OCI-LY7 (cell line): ENCODE results near the gene IL2RG. TPM values are rescaled to one million over a fixed set of nuclear protein-coding genes. Genes with fewer than 3 reads are reported as not detected.
A peak's percentile ranks its signal among the peaks of the same experiment; 100 is the strongest.

Experiments used
- BruUV-seq: library from RNA; stranded (reverse); fragments of 400-500 nt; replicated peaks from 2 replicates; lab custom pipeline; 2021; lab: Mats Ljungman, UMichigan
- CTCF ChIA-PET: fragments of 300-600 bp; sonication (Branson Sonifier 250); formaldehyde crosslinking; loops from one replicate; lab custom pipeline; 2022; ENCODE audit warnings: antibody characterized with exemption; ENCODE audit not compliant: unreplicated experiment; lab: Charles Lee
- POLR2A ChIA-PET: fragments of 300-600 bp; sonication (Branson Sonifier 250); formaldehyde crosslinking; loops from one replicate; lab custom pipeline; 2022; ENCODE audit warnings: antibody characterized with exemption; lab: Charles Lee
- DNase-seq: peaks from one replicate; pipeline ENCODE4 v3.0.0-alpha.2; 2015; ENCODE audit warnings: low spot score
- H2AFZ ChIP-seq: fragments of 200-600 bp; sonication (generic), shearing (Covaris generic); 2 replicates; pipeline ENCODE4 v1.6.1; 2014; ENCODE audit warnings: mild to moderate bottlenecking, antibody characterized with exemption, low read length, moderate library complexity
- H3K27ac ChIP-seq: fragments of 200-600 bp; sonication (generic); 2 replicates; pipeline ENCODE4 v1.5.1; 2014; ENCODE audit warnings: mixed run types, low read depth, mild to moderate bottlenecking, moderate library complexity, low read length, inconsistent platforms; ENCODE audit not compliant: poor library complexity, severe bottlenecking
- H3K36me3 ChIP-seq: fragments of 200-600 bp; sonication (generic); 2 replicates; pipeline ENCODE4 v1.6.1; 2014; ENCODE audit warnings: mild to moderate bottlenecking, antibody characterized with exemption, low read length, moderate library complexity, mixed read lengths; ENCODE audit not compliant: insufficient read depth
- H3K4me1 ChIP-seq: fragments of 200-600 bp; sonication (generic); 2 replicates; pipeline ENCODE4 v1.5.1; 2014; ENCODE audit warnings: mild to moderate bottlenecking, low read length; ENCODE audit not compliant: insufficient read depth, poor library complexity, severe bottlenecking
- H3K4me2 ChIP-seq: fragments of 200-600 bp; sonication (generic); 2 replicates; pipeline ENCODE4 v1.6.1; 2014; ENCODE audit warnings: mild to moderate bottlenecking, low read length
- H3K4me3 ChIP-seq: fragments of 200-600 bp; sonication (generic); 2 replicates; pipeline ENCODE4 v1.5.1; 2014; ENCODE audit warnings: mild to moderate bottlenecking, low read depth, low read length; ENCODE audit not compliant: poor library complexity, severe bottlenecking
- H3K79me2 ChIP-seq: fragments of 200-600 bp; sonication (generic); 2 replicates; pipeline ENCODE4 v1.6.1; 2016; ENCODE audit warnings: low read depth, mild to moderate bottlenecking, low read length, moderate library complexity, mixed read lengths; ENCODE audit not compliant: insufficient read depth
- H3K9me2 ChIP-seq: fragments of 200-600 bp; sonication (generic); 2 replicates; pipeline ENCODE4 v1.6.1; 2016; ENCODE audit warnings: mild to moderate bottlenecking, low read length, mixed read lengths; ENCODE audit not compliant: insufficient read depth
- H3K9me3 ChIP-seq: fragments of 200-600 bp; sonication (generic); 2 replicates; pipeline ENCODE4 v1.6.1; 2014; ENCODE audit warnings: mild to moderate bottlenecking, mixed run types, low read length, mixed read lengths
- H4K20me1 ChIP-seq: fragments of 200-600 bp; sonication (generic); 2 replicates; pipeline ENCODE4 v1.6.1; 2014; ENCODE audit warnings: mild to moderate bottlenecking, antibody characterized with exemption, low read length, moderate library complexity, mixed read lengths; ENCODE audit not compliant: insufficient read depth
- EZH2phosphoT487 ChIP-seq: fragments of 200-600 bp; sonication (generic); IDR thresholded peaks from 2 replicates; pipeline ENCODE4 v1.6.1; 2018; ENCODE audit warnings: low read depth, borderline replicate concordance, mild to moderate bottlenecking, mixed run types, antibody characterized with exemption, low read length, moderate library complexity, mixed read lengths
- intact Hi-C: fragments of 100-400 bp; cut with micrococcal nuclease; formaldehyde crosslinking; loops from one replicate; pipeline ENCODE4 v1.10.0; 2022; ENCODE audit not compliant: unreplicated experiment
- total RNA-seq, 2 experiments: library from RNA; depleted of rRNA in 1 of 2; stranded (reverse); fragments of >200 nt in 1 of 2; shearing (Covaris generic) in 1 of 2; gene quantifications; 2 replicates each; pipeline ENCODE4 v1.2.3, GENCODE V29; 2014 to 2022
- TF ChIP-seq, protein P1 (sequence below): fragments of 200-600 bp; sonication (generic); conservative IDR thresholded peaks from 2 replicates; pipeline ENCODE4 v1.5.1; 2014; ENCODE audit warnings: mild to moderate bottlenecking, antibody characterized with exemption, low read length, moderate library complexity, mixed read lengths

IL2RG gene
- total RNA-seq, 2 experiments from 2014 or later, result 21.5 to 33.6 TPM

DNA sequence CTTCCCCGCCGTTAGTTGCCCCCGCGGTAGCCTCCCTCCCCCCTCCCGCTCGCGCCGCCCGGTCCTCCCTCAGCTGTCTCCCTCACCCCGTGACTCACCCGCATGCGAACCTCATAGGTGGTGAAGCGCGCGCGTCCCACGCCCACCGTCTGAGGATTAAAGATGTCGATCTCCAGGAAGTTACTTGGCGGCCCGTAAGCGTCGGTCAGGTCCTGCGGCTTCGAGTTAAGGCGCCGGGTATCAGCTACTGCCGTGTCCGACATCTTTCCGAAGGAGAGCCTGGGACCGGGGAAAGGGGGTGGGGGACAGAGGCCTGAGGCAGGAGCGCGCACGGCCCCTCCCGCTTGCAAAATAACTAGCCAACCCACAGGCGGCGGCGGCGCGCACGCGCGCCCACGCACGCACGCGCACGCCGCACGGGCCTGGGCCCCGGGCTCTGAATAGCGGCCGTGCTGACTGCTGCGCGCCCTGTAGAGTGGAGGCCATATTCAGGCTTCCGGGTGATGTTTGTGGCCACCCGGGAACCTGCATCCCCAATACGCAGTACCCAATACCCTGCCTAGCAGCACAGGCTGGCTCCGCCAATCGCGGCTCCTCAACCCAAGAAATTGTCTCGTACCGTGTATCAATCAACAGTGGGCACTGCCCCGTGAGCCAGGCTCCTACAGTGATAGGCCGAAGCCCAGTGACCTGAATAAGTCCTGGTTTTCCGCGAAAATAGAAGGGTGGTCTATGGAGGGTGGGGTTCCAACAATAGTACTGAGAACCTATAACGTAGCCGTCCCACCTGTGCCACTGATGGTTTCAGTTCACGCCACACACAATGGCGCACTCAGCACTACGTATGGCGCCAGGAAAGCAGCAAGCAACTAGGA, 43.1 kb downstream of the IL2RG start, which contains the start of gene SNX12:
SNX12 (minus strand) TSS at position 291 of the 875 bp plus-strand sequence; CDS start at position 263, 28 bp downstream.
- H4K20me1 ChIP-seq, result no peaks in the 10 kb centered on the region; the same call in 1 of the 2 replicates
- TF ChIP-seq, protein P1, sequence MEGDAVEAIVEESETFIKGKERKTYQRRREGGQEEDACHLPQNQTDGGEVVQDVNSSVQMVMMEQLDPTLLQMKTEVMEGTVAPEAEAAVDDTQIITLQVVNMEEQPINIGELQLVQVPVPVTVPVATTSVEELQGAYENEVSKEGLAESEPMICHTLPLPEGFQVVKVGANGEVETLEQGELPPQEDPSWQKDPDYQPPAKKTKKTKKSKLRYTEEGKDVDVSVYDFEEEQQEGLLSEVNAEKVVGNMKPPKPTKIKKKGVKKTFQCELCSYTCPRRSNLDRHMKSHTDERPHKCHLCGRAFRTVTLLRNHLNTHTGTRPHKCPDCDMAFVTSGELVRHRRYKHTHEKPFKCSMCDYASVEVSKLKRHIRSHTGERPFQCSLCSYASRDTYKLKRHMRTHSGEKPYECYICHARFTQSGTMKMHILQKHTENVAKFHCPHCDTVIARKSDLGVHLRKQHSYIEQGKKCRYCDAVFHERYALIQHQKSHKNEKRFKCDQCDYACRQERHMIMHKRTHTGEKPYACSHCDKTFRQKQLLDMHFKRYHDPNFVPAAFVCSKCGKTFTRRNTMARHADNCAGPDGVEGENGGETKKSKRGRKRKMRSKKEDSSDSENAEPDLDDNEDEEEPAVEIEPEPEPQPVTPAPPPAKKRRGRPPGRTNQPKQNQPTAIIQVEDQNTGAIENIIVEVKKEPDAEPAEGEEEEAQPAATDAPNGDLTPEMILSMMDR, result no peak
- TF ChIP-seq EZH2phosphoT487, result no peak
- peak within 1 kb of the TSS; percentile 97 for H3K4me2 ChIP-seq
- DNase-seq, result peak; percentile 93
- no peaks in the 10 kb centered on the region; the same call in 1 of the 2 replicates for H3K36me3 ChIP-seq
- peak within 1 kb of the TSS; percentile 98 for H2AFZ ChIP-seq
- no peaks in the 10 kb centered on the region for H3K9me2 ChIP-seq
- H3K79me2 ChIP-seq, result peaks cover 19% of the 10 kb centered on the region; the same call in 1 of the 2 replicates
- peaks cover 7% of the 10 kb centered on the region for H3K4me1 ChIP-seq
- ChIA-PET POLR2A (interaction anchor here (0.6 to 0.8 kb wide), 2 partner anchors 10 to 130 kb away, joined by 3 read pairs; no protein-coding TSS in a partner anchor), CTCF (no interaction called here)
- peak within 1 kb of the TSS; percentile 96 for H3K4me3 ChIP-seq
- intact Hi-C loops, result loop anchor here (1.0 to 2.0 kb wide), 2 partner anchors 114 to 465 kb away; partner anchors contain the start of gene OGT
- H3K27ac ChIP-seq, result peak within 1 kb of the TSS; percentile 69
- no peaks in the 10 kb centered on the region for H3K9me3 ChIP-seq
- BruUV-seq, result no TSS peak

DNA sequence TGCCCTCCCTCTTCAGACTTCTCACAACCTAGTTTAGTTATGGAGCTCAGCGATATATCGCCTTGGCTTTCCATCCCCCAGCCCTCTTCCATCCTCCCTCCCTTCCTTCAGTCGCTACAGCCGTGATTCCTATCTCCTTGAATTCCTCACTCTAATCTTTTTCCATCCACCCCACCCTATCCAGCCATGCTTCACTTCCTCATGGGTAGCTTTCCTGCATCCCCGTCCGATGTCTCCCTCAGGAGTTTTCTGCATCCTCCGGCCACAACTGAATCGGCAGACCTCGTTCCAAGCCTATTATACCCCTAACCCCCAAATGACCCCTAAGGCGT, 43.7 kb downstream of the IL2RG start:
- Histone ChIP-seq H3K79me2 (peaks cover 19% of the 10 kb centered on the region; the same call in 1 of the 2 replicates), H3K4me1 (peaks cover 7% of the 10 kb centered on the region), H3K9me2 (no peaks in the 10 kb centered on the region), H3K36me3 (peaks cover 1% of the 10 kb centered on the region), H3K9me3 (no peaks in the 10 kb centered on the region), H2AFZ (peak overlapping the region; percentile 87), H3K27ac (peak overlapping the region; percentile 69), H3K4me2 (peak overlapping the region; percentile 97), H4K20me1 (no peaks in the 10 kb centered on the region; the same call in 1 of the 2 replicates), H3K4me3 (peak overlapping the region; percentile 96)
- ChIA-PET POLR2A (interaction anchor here (0.6 to 0.8 kb wide), 2 partner anchors 9 to 131 kb away, joined by 3 read pairs; no protein-coding TSS in a partner anchor), CTCF (no interaction called here)
- TF ChIP-seq, protein P1, result no peak
- no peak for TF ChIP-seq EZH2phosphoT487
- intact Hi-C loops, result loop anchor here (1.0 to 2.0 kb wide), 2 partner anchors 115 to 465 kb away; partner anchors contain the start of gene OGT
- no peak for DNase-seq
- no TSS peak for BruUV-seq
